GM21390 (cell line): ENCODE data around the gene ANKRD36C.
"Not testable (repeated sequence)": the region's sequence is repeated elsewhere in the genome, so short reads cannot be mapped to it uniquely, and the experiment has no call there.

Experiments
- ATAC-seq: cut with Tn5 transposase; IDR thresholded peaks from one replicate; pipeline ENCODE4 v1.9.1; 2021; ENCODE audit not compliant: unreplicated experiment

Gene ANKRD36C

GRCh38 chr2:96008051-96008450 lies 16.4 kb upstream of the ANKRD36C start:
- ATAC-seq = not testable (repeated sequence)

DNA sequence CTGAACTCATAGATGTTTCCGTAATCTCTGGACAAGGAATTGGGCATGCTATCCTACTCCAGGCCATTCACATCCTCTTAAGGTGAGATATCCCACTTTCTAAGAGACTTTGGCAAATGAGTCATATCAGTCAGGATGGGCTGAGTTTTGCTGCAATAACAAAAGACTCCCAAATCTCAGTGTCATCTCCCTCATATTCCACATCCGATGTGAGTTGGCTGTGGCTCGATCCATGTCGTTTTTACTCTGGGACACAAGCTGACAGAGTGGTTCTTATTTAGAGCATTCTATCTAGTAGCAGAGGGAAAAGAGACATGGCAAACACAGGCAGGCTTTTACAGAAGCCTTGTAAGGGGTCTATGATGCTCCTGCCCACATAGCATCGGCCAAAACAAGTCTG lies 14.6 kb upstream of the ANKRD36C start:
- ATAC-seq = not testable (repeated sequence)

DNA sequence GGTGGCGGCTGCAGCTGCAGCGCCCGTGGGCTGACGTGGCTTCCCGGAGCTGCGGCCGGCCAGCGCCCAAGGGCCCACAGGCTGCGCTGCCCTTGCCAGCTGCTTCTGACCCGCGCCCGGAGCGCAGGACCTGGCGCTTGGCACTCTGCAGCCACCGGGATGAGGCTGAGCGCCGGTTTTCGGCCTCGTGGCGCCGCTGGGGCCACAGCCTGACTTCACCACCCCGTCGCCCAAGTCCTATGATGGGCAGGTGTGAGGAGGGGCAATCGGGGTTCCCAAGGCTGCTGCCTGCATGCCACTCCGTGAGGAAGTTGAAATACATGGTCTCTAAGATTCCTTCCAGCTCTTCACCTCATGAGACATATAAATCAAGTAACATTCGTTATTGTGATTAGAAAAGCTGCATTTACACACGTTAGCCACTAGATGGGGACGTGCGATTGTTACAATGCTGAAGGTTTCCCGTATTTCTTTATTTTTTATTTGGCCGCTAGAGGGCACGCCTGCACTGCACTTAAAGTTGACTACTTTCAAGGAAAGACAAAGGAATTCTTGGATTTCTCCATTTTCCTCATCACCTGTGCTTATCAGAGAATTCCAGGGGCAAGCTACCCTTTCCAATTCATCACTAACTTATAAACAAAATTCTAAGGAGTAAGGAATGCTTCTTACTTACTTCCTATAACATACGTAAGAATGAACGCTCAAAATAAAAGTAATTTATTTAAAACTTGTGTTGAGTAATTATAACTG lies 1.1 kb upstream of the ANKRD36C start:
- peak; percentile 46 for ATAC-seq

DNA sequence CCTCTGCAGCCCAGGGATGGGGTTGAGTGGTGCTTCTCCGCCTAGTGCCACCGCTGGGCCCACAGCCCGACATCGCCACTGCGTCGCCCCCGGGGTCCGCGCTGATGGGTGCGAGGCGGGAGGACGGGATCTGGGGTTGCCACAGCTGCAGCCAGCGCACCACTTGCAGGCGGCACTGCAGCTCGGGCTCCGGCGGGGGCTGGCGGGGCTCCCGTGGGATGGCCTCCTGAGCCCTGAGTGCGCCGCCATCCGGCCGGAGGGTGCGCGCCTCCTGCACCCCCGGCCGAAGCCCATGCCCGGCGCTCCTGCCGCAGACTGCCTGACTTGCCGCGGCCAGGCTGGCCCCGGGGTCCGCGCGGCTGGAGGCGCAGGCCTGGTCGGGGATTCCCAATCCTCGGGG lies 478 bp upstream of the ANKRD36C start:
- ATAC-seq = peak; percentile 39

DNA sequence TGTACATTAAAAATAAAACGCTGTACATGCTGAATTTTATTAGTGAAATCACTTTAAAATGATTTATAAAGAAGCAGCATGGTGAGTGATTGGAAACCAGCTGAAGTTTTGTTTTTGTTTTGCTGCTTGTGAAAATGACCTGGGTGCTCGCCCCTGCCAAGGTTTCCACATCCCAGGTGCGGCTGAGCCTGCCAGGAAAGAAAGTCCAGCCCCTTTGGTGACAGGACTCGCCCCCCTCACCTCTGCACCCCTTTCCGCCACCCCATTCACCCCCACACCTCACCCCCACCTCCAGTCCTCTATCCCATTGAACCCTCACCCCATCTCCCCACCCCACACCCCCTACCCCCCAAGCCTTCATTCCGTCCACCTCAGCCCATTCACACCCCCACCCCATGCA lies 740 bp downstream of the ANKRD36C start:
- ATAC-seq = not testable (repeated sequence)

GRCh38 chr2:95951662-95952061 lies 40.0 kb downstream of the ANKRD36C start:
- not testable (repeated sequence) for ATAC-seq

- not testable (repeated sequence) for ATAC-seq
Measured at GRCh38 chr2:95948039-95948438, 43.6 kb downstream of the ANKRD36C start.

DNA sequence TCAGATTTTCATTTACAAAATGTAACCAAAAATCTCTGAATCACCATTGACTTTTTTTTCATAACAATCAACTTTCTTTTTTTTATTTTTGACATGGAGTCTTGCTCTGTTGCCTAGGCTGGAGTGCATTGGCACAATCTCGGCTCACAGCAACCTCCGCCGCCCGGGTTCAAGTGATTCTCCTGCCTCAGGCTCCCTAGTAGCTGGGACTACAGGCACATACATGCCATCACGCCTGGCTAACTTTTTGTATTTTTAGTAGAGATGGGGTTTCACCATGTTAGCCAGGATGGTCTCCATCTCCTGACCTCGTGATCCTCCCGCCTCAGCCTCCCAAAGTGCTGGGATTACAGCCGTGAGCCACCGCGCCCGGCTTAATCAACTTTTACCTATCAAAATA lies 51.7 kb downstream of the ANKRD36C start:
- not testable (repeated sequence) for ATAC-seq

DNA sequence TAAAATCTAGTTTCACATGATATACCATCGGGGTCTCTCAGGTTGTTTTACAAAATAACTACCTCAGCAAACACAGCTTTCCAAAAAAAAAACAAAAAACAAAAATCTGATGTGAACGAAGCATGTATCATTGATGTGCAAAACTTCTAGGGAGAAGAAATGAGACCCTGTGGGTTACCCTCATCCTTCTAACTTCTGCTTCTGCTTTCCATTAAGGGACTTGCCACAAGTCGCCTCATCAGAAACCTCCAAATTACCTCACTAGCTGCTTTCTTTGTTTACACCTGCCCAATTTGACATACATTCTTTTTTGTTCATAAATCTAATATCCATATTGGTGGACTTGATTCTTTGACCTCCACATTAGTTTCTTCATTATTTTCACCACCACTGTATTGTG lies 60.9 kb downstream of the ANKRD36C start:
- not testable (repeated sequence) for ATAC-seq

GRCh38 chr2:95917007-95917406 lies 74.6 kb downstream of the ANKRD36C start:
- not testable (repeated sequence) for ATAC-seq

DNA sequence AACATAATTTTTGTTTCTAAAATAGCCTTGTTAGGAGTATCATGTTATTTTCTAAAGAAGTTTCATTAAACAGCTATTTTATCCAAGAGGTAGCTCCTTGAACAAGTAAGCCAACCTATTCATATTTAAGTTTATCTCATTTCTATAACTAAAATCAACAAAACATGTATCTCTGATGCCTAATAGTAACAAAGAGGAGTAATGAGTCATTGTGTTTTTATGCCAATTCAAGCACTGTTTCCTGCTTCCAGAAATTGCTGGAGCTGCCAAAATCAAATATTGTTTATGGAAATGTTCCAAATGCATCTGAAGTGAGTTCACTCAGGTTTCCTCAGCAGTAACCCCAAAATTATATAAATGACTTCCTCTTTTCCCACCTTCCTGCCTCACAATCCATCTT lies 76.5 kb downstream of the ANKRD36C start:
- not testable (repeated sequence) for ATAC-seq

- ATAC-seq = not testable (repeated sequence)
Measured at GRCh38 chr2:95911431-95911830, 80.2 kb downstream of the ANKRD36C start.

GRCh38 chr2:95894443-95894842 lies 97.2 kb downstream of the ANKRD36C start:
- not testable (repeated sequence) for ATAC-seq

DNA sequence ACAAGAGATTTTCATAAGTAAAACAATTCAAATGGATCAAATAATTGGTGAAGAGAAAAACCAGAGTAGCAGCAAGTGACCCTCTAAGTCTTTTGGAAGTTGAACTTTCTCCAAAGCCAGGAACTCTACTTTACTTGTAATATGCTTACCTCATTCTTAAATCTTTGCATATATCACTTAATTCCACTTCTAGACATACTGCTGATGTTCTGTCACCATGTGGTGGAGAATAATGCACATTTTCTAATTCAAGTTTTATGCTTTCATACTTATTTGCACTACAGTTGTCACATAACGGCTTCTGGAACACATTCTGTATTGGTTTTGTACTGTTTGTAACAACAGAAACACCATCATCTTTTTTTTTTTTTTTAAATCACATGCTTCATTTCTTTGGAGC lies 123.7 kb downstream of the ANKRD36C start:
- ATAC-seq = not testable (repeated sequence)

- not testable (repeated sequence) for ATAC-seq
Measured at GRCh38 chr2:95867047-95867677, 124.5 kb downstream of the ANKRD36C start.

GRCh38 chr2:95862121-95862520 lies 129.5 kb downstream of the ANKRD36C start:
- ATAC-seq = not testable (repeated sequence)

DNA sequence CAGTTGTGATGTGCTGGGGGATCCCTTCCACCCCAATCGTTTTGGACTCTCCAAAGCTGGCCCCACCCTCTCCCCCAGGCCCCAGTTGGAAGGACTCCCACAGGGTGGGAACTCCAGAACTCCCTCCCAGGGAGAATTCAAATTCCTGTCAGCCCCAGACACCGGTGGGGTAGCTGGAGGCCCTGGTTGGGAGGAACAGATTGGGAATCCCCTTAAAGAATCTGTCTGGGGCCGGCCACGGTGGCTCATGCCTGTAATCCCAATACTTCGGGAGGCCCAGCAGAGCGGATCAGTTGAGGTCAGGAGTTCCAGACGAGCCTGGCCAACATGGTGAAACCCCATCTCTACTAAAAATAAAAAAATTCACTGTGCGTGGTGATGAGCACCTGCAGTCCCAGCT lies 155.5 kb downstream of the ANKRD36C start:
- ATAC-seq = no peak

DNA sequence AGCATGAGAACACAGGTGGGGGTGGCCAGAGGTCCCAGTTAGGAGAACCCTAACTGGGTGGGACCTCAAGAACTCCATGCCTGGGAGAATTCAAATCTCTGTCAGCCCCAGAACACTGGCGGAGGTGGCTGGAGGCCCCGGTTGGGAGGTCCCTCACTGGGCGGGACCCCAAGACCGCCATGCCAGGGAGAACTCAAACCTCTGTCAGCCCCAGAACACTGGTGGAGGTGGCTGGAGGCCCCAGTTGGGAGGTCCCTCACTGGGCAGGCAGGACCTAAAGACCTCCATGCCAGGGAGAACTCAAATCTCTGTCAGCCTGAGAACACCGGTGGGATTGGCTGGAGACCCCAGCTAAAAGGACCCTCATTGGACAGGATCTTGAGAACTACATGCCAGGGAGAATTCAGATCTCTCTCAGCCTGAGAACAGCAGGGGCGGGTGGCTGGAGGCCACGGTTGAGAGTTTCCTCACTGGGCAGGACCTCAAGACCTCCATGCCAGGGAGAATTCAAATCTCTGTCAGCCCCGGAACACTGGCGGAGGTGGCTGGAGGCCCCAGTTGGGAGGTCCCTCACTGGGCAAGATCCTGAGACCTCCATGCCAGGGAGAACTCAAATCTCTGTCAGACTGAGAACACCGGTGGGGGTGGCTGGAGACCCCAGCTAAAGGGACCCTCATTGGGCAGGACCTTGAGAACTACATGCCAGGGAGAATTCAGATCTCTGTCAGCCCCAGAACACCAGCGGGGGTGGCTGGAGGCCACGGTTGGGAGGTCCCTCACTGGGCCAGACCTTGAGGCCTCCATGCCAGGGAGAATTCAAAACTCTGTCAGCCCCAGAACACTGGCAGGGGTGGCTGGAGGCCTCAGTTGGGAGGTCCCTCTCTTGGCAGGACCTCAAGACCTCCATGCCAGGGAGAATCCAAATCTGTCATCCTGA lies 157.3 kb downstream of the ANKRD36C start:
- not testable (repeated sequence) for ATAC-seq

DNA sequence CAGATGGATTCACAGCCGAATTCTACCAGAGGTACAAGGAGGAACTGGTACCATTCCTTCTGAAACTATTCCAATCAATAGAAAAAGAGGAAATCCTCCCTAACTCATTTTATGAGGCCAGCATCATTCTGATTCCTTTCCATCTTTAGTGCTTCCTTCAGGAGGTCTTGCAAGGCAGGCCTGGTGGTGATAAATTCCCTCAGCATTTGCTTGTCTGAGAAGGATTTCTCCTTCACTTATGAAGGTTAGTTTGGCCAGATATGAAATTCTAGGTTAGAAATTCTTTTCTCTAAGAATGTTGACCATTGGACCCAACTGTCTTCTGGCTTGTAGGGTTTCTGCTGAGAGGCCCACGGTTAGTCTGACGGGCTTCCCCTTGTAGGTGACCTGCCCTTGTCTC lies 167.4 kb downstream of the ANKRD36C start:
- ATAC-seq = not testable (repeated sequence)

- not testable (repeated sequence) for ATAC-seq
Measured at GRCh38 chr2:95817521-95817920, 174.1 kb downstream of the ANKRD36C start.

GRCh38 chr2:95813311-95813710 lies 178.3 kb downstream of the ANKRD36C start:
- not testable (repeated sequence) for ATAC-seq
